D341Med (cell line): ENCODE measurements around the gene ACOT12.
"Not testable (repeated sequence)": the region's sequence is repeated elsewhere in the genome, so short reads cannot be mapped to it uniquely, and the experiment has no call there.

Experiments used
- DNase-seq: peaks from one replicate; pipeline ENCODE4 v3.0.0; 2012; ENCODE audit warnings: low spot score

Gene ACOT12

DNA sequence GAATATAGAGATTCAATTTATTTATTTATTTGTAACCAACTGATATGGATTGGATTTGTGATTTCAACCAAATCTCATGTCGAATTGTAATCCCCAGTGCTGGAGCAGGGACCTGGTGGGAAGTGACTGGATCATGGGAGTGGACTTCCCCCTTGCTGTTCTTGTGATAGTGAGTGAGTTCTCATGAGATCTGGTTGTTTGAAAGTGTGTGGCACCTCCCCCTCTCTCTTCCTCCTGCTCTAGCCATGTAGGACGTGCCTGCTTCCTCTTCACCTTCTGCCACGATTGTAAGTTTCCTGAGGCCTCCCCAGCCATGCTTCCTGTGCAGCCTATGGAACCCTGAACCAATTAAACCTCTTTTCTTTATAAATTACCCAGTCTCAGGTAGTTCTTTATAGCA, 55.7 kb downstream of the ACOT12 start:
- not testable (repeated sequence) for DNase-seq

DNA sequence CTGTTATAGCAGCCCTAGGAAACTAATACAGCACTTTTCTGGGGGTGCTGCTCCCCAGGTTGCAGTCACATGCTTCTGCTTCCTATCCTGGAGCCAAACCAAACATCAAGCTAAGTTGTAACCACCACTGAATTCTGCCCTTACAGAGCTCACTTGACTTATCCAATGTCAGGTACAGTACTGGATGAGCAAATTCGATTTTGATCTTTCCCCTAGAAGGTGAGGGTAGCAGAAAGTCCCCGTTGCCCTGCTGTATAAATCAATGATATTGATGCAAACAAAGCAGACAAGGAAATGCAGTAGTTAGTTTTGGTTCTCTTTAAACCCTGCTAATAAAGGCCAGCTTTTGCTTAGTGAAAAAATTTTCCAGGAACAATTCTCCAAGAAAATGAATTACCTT, 56.1 kb downstream of the ACOT12 start:
- DNase-seq, result no peak

DNA sequence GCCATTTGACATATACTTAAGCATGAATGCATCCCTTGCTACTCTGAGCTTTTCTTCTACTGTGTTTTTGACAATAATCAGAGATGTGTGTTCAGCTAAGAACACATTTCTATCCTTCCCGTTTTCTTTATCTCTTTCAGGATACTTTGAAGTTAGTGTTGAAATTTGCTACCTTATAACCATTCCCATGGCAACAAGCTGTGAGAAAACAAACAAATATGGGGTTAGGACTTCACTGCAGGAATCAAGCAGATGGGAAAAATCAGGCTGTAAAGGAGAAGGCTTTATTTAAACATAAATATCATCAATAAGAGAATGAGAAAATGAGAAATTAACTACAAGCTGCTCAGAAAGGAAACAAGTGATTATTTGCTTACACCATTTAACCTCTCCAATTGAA, 57.4 kb downstream of the ACOT12 start:
- no peak for DNase-seq

DNA sequence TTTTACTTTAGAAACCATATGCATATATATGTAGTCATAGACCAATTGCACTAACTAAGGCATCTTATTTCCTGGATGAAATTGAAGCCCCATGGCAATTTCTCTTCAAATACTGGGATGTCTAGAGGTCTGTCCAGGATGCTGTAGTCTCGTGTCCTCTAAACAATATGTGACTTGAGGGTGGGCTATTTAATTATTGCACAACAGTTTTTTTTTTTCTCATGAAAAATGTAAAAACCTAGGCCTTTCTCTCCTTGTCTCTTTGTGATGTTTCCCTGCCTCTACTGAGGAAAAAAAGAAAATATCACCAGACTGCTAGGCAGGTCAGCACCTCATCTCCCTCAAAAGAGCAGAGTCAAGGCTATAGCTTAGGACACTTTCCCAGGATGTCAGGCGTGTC, 58.0 kb downstream of the ACOT12 start:
- DNase-seq, result no peak

DNA sequence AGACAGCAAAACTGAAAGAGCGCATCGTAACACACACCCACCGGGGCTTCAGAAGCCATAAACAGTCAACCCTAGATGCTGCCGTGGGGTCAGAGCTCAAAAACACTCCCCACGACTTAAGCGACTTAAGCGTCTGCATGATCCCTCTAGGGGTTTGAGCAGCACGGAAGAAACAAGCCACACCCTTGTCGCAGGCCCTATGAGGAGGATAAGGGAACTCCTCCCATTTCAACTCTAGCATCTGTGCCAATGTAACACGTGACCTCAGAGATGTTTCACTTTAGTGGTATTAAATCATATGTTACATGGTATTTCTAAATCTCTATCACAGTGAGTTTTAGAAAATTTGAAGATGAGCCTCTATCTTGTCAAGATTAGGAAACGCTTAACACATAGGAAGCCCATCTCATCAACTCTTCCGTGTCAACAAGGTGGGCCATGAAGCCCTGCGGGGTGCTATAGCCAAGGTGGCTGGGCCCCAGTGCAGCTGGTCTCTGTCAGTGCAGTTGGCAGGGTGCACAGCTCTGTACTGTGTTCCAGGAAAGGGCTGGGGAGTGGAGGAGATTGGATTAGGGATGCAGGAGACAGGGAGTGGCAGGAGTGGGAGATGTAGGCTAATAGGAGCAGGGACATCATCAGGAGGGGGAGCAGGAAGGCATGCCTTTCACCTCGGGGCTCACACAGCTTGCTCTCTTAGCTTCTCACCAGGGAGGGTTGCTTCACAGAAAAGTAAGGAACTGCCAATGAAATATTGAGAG, 59.5 kb downstream of the ACOT12 start:
- peak; percentile 78 for DNase-seq

DNA sequence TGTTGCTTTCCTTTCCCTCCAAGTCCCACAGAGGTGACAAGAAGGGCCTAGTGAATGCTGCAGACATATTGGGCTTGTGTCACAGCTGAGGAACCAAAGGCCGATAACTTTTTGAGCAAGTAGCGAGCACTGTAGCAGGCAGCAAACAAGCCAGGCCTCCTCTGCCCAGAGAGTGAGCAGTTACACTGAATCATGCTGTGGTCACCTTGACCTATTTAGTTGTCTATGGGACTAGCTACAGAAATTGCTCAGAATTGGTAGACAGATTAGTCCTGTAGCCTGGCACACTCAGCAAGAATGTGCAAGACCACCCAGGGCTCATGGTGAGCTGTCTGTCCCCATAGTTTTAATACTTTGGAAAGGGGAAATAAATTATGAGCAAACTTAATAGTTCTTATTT, 67.4 kb downstream of the ACOT12 start:
- DNase-seq, result no peak

DNA sequence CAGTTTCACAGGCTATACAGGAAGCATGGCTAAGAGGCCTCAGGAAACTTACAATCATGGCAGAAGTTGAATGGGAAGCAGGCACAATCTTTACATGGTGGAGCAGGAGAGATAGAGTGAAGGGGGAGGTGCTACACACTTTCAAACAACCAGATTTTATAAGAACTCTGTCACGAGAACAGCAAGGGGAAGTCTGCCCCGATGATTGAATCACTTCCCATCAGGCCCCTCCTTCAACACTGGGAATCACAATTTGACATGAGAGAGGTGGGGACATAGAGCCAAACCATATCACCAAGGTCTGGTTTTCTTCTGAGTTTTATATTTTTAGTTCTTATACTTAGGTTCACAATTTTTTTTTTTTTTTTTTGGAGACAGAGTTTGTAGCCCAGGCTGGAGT, 76.4 kb downstream of the ACOT12 start:
- DNase-seq, result no peak

DNA sequence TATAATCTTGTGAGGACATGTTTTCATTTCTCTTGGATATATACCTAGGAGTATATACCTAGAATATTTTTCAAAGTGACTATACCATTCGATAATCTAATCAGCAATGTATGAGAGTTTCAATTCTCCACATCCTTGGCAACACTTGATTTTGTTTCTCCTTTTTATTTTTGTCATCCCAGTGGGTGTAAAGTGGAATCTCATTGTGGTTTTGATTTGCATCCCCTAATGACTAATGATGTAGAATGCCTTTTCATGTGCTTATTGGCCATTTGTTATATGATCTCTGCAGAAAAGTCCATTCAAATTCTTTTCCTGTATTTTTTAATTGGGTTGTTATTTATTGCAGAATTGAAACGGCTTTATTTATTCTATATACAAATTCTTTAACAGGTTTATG, 77.4 kb downstream of the ACOT12 start:
- DNase-seq, result no peak

DNA sequence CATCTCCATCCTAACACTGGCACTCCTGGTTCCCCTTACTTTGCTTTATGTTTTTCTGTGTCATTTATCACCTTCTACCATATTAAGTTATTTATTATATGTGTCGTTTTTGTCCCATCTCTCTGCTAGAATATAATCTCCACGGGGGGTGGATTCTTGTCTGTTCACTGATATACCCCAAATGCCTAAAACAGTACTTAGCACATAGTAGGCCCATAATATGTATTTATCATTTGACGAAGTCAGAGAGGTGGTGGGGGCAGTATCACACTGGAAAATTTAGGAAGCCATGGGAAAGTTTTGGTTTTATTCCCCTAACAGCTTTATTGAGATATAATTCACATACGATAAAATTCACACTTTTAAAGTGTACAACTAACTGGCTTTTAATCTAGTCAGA, 78.1 kb downstream of the ACOT12 start:
- DNase-seq, result no peak

DNA sequence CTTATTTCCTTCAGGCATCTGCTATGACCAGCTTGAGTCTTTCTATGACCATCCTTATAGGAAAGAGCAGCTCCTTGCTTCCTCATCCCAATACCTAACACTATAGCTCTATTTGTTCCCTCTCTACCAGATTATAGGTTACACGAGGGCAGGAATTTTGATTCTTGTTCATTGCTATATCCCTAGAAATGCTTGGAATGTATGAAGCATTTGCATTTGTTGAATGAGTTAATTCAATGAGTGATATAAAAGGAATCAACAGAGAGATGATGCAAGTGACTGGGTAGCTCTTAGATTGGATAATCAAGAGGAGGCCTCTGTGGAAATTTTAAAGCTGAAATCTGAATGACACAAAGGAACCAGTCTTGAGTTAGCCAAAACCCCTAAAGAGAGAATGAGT, 78.6 kb downstream of the ACOT12 start:
- DNase-seq, result no peak

DNA sequence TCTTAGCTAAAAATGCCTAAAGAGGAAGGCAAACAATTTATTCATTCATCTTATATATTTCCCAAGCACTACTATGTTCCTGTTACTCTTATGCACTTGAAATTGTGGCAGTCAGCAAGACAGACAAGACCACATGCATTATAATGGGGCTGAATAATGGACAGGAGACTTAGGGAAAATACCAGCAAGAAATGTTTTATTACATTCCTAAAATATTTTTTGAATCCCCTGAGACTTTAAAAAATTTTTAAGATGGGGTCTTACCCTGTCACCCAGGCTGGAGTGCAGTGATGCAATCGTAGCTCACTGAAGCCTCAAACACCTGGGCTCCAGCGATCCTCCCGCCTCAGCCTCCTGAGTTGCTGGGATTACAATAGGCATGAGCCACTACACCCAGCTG, 79.4 kb downstream of the ACOT12 start:
- DNase-seq, result no peak

DNA sequence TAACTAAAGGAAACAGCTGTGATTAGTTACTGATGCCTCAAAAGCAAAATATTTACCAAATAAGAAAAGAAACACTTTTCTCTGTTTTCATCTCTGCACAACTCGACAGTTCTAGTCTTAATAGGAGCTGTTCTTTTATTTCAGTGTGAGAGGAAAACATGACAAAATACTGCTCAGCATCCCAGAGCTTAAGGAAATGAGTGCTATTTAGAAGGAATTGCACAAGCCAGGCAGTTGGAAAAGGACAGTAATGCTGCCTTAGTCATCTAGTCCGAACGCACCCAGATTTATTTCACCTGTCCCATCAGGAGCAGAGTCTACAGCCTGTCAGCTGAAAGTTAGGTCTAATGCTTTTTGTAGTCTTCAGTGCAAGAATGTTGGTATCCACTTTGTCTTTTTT, 80.2 kb downstream of the ACOT12 start:
- no peak for DNase-seq

DNA sequence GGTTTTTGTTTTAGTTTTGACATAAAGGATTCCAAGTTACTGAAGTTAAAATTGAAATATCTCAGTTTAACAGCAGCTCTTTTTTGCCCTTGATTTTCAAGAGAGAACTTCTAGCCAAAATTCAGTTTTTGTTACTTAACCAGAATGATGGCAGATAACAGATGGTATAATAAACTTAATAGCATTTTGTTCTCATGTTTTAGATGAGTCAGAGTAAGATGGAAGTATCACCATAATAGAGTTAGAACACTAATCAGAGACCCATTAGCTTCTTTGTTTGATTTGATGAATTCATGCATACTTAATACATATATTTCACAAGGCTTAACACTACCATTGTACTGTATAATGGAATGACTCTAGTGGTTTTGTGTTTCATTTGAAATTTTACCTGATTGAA, 80.7 kb downstream of the ACOT12 start:
- no peak for DNase-seq

DNA sequence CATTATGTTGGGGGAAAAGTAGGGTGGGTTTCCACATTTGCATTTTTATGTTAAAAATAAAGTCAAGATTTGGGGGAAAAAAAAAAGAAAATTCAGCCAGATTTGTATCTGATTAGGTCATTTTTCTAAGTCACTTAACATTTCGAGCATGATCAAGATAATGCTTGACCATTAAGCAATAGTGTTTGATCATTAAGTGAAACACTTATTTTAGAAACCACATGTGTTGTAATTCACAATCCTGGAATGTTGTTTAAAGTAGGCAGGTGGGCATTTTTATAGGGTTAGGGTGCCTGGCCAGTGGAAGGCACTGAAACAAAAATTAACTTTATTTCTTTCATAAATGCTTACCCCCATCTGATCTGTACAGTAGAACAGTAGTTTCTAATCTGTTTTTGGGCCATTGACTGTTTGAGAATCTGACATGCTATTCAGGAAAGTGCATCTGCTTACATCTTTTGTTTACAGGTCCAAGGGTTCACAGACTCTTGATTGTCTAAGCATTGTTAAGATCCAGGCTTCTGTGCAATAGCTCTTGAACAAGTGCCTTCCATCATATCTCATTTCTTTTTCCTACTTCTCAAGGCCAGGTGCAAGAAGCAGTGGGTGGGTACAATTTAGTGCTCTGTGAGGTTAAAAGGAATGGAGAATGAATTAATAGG, 83.4 kb downstream of the ACOT12 start:
- no peak for DNase-seq

DNA sequence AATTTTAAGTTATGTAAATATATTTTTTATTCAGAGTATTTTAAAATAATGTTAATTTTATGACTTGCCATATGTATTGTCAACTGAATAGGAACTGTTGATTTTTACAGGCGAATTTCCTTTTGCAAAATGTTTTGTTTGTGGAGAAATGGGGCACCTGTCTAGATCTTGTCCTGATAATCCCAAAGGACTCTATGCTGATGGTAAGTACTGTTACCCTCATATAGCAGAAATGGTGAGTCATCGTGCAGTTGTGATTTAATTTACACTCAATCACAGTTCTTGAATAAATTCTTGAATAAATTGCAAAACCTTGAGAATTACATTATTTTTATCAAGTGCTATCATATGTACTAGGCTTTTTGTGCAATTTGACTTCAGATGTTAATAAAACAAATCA, 85.1 kb downstream of the ACOT12 start:
- DNase-seq, result no peak

DNA sequence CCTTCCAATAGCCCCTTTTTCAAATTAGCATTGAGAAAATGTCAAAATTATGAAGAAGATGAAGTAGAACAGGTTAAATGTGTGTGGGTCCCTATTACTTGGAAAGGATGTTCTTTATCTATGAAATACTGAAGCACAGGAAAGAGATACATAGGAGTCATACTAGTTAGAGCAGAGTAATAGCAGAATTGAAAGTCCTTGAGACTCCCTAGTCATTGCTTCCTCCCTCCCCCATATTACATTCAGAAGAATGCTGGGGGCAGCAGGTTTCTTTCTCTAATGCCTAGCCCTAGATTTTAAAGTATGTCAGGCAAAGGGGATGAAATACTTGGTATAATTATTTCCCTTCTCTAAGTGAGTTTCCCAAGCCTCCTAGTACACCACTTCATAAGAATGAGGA, 88.1 kb downstream of the ACOT12 start:
- DNase-seq, result no peak

DNA sequence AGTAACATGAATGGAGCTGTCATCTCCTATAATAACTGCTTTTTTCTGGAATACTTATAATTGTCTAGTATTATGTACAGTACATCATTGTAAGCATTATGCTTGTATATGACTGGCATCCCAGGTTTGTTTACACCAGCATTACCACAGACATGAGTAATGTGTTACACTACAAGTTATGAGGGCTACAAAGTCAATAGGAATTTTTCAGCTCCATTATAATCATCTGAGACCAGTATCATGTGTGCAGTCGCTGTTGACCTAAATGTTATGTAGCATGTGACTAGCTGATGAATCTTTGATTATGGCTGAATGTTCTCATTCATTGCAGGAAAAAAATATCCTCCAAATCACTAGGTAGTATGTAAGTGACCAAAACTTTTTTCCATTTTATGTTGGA, 90.4 kb downstream of the ACOT12 start:
- DNase-seq, result no peak

DNA sequence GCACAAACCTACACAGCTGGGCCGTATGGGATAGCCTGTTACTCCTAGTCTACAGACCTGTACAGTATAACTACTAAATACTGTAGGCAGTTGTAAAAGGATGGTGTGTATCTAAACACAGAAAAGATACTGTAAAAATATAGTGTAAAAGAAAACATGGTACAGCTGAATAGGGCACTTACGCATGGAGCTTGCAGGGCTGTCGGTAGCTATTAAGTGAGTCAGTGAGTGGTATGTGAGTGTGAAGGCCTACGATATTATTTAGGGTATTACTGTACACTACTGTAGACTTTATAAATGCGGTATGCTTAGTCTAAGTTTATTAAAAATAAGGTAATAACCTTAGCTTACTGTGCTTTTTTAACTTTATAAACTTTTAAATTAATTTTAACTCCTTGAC, 91.3 kb downstream of the ACOT12 start:
- DNase-seq, result no peak

DNA sequence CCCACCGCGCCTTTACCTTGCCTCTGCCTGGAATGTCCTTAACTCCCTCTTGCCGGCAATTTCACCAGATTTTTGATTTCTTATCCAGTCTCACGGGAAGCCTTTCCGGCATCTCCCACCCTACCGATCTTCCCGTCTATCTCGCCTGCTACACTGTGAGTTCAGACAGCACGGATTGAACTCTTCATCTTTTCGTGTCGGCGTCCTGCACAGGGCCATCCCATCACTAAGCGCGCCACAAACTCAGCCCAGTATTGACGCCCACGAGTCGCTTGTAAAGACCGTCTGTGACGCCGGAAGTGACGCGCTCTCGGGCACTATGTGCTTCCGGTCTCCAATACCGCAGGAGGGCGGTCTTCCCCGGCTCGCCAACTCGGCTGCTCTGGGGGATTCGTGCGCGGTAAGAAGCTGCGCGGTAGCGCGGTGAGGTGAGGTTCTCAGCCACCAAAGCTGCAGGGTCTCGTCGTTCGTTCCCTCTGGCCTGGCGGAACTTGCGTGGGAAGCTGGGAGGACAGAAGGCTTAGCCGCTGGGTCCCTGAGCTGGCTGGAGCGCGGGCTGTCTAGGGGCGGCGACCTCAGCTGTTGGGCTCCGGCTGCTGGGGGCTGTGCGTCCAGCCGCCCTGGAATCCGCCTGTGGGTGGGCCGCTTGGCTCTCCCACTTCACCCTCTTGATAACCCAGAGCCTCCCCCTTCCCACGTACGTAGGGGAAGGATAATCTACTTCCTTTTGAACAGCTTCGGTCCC, 92.5 kb downstream of the ACOT12 start, which contains the start of gene ZCCHC9:
ZCCHC9 (plus strand) TSS at position 317 of the 745 bp plus-strand sequence. CDS start 3,171 bp downstream, outside the sequence.
- peak; percentile 92 for DNase-seq

DNA sequence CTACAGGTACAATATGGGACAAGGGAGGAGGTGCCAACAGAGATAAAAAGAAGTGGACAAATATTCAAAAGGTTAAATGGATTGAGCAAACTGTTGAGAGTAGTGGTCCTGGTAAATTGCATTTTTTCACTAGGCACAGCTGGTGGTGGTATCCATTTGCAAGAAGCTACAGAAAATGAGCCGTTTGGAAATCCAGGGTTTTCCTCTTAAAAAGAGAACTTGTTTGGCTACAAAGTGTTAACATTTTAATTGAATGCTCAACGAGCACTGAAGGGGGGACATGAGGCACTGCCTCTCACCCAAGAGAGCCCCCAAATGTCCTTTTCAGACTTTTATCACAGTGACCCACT, 93.0 kb downstream of the ACOT12 start:
- DNase-seq, result no peak

DNA sequence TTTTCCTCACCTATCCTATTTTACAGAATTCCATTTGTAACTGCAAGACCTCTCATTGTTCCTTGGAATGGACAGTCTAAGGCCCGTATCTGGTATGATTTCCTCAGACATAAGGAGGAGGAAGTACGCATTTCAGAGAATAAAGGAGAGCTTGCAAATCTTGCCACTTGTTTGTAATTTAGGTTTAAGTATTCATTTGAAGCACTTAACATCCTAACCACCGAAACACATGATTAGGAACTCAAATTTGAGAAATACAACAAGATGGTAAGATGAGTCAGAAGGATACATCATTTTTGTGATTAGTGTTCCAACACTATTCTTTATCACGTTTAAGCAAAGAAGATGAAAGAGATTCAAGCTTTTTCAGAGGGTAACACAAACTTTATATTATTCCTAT, 96.4 kb downstream of the ACOT12 start:
- DNase-seq, result no peak

DNA sequence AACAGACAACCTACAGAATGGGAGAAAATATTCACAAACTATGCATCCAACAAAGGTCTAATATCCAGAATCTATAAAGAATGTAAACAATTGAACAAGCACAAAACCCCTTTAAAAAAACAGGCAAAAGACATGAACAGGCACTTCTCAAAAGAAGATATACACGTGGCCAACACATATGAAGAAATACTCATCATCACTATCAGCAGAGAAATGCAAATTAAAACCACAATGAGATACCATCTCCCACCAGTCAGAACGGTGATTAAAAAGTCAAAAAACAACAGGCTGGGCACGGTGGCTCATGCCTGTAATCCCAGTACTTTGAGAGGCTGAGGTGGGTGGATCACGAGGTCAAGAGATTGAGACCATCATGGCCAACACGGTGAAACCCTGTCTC, 99.9 kb downstream of the ACOT12 start:
- DNase-seq, result not testable (repeated sequence)

DNA sequence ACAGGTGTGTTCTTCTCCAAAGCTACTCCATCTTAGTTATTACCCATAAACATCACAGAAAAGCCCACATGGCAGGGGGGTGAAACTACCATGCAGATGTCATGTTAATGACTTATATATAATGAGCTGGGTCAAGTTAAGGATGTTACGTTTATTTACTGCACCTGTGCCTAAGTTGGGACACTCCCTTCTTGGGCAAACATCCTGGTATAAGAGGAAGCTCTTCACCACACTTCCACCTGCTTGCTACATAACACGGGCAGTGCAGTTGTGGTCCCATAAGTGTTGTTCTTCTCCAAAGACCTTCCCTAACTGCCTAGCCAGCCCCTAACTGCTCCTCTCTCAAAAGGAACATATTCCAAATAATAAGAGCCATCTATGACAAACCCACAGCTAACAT, 101.8 kb downstream of the ACOT12 start:
- no peak for DNase-seq
